HG03354 (cell line): ENCODE data around the gene BAIAP3.

Experiments
- ATAC-seq: cut with Tn5 transposase; IDR thresholded peaks from one replicate; pipeline ENCODE4 v1.9.1; 2021; ENCODE audit warnings: mild to moderate bottlenecking; ENCODE audit not compliant: unreplicated experiment, poor library complexity, severe bottlenecking

Gene BAIAP3

DNA sequence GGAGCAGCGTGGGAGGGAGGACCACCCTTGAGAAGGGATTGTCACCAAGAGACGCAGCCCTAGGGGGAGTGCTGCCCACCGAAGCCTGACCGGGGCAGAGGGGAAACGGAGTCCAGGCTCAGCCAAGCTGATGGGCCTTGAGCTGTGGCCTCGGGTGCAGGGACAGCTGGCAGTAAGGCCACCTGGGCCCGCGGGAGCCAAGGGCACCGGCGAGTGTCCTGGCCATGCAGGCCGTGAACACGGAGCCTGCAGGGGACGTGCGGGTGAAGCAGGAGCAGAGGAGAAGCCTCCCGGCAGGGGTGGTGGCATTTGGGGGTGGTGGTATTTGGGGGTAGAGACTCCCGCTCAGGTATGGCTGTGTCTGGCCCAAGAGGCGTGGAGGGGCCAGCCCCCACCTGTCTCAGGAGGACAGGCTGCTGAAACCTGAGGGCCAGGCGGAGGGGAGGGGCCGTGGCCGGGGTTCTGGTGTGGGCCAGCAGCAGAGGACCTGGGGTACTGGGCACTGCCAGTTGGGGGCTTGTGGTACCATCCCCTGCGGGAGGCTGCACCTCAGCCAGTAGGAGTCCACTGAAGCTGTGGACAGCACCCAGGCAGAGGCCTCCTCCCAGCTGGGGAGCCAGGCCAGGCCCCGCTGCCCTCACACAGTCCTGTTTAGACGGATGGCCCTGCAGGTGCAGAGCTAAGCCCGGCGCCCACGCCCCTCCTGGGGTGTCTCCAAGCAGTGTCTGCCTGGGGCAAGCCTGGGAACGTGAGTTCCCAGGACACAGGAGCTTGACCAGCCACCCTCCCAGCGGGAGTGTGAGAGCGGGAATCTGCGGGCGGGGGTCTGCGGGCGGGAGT is 22.8 kb downstream of the BAIAP3 start:
- no peak for ATAC-seq

DNA sequence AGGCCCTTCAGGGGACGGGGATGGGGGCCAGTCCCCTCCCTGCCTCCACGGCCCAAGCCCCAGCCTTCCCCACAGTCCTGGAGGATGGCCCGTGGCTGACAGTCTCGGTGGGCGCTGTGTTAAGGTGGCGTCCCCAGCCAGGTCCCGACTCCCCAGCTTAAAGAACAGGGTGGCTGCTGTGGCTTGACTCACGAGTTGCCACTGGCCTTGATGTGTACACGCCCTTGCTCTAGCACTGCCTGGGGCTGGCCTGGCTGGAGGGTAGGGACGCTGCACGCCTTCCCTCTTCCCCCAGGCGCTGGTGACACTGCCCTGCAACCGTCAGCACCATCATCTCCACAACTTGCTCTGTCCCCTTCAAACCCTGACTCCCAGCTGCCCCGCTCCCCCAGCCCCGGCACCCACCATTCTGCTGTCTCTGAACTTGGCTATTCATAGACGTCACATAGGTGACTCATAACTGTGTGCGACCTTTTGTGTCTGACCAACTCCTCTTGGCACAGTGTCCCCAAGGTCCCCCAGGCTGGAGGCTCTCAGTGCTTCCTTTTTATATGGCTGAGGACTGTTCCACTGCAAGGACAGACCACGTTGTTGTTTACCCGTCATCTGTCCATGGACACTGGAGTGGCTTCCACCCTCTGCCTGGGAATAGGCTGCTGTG is 24.6 kb downstream of the BAIAP3 start:
- no peak for ATAC-seq

DNA sequence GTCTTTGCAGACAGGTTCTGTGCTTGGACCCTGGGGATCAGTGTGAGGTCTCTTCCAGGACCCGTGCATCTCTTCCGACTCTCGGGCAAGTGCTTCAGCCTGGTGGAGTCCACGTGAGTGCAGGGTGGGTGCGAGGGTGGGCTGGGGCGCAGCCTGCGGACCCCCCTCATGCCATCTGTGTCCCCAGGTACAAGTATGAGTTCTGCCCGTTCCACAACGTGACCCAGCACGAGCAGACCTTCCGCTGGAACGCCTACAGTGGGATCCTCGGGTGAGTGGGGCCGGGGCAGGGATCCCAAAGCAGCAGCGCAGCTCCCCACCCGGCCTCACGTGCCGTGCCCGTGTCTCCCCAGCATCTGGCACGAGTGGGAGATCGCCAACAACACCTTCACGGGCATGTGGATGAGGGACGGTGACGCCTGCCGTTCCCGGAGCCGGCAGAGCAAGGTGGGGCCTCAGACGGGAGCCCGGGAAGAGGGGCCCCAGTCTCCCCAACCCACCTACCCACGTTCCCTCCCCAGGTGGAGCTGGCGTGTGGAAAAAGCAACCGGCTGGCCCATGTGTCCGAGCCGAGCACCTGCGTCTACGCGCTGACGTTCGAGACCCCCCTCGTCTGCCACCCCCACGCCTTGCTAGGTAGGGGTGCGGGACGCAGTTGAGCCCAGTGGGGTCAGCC is 28.4 kb downstream of the BAIAP3 start:
- no peak for ATAC-seq

DNA sequence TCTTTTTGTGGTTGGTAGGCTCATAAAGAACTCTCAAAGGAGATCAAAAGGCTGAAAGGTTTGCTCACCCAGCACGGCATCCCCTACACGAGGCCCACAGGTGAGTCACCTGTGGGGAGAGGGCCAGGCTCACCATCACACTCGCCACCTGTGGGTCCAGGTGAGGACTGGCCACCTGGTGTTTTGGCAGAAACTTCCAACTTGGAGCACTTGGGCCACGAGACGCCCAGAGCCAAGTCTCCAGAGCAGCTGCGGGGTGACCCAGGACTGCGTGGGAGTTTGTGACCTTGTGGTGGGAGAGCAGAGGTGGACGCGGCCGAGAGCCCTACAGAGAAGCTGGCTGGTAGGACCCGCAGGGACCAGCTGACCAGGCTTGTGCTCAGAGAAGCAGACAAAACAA is 29.4 kb downstream of the BAIAP3 start:
- no peak for ATAC-seq

DNA sequence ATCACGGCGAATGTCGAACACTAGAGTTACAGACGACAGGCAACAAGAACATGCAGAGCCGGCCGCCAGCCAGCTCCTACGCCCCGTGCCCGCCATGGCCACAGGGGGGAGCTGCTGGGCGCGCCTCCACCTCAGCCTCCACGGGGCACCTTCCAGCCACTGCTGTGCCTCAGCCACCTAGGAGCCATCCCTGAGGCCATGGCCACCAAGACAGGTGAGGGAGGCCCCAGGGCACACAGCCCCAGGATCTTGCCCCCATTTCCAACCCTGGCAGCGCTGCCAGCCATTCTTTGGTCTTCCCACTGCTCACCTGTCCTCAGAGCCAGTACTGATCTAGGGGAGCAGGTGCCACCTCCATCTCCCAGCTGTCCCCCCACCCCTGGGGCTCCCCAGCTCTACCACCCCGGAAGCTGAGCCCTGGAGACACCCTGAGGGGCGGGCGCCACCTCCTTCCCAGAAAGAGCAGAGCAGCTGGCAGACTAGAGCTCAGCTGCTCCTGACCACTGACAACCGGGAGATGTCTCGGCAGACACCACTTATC is 30.1 kb downstream of the BAIAP3 start:
- no peak for ATAC-seq

DNA sequence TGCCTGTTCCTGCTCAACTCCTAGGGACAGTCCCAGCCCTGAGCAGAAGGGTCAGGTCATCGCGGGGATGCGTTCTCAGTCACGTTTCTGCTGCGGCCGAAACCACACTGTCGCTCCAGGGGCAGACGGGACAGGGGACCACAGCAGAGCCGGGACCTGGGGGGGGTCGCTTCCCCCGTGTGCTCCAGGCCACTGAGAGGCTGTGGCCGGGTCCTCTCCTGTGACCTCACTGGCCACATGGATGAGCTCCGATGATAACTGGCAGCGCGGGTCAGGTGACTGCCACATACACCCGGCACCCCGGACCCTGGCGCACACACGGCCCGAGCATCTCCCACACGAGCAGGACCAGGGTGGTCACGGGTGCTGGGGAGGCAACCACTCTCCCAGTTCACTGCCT is 31.1 kb downstream of the BAIAP3 start:
- no peak for ATAC-seq

DNA sequence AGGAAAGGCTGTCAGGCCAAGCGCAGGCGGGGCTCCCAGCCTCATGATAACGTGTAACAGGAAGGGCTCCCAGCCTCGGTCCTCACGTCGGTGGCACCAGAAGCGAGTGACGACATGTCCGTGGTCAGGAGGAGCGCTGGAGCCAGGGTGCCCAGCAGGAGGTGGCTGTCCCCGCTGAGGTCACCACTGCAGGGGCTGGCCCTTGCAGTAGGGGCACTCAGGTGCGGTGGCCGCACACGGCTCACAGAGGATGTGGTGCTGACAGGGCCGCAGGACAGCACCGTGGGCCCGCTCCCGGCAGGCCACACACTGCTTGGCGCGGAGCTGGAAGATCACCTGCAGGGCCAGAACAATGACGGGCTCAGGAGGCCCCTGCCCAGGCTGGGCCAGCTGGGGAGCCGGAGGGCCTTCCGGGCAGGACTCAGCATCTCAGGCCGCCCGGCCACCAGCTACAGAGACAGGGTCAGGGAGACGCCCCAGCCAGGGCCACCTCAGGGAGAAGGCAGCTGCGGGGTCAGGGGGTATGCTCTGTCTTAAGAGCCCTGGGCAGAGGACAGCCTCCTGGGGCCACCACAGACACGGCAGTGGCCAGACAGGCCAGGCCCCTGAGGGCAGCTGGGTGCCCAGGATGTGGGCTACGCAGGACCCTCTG is 32.7 kb downstream of the BAIAP3 start:
- ATAC-seq = no peak

DNA sequence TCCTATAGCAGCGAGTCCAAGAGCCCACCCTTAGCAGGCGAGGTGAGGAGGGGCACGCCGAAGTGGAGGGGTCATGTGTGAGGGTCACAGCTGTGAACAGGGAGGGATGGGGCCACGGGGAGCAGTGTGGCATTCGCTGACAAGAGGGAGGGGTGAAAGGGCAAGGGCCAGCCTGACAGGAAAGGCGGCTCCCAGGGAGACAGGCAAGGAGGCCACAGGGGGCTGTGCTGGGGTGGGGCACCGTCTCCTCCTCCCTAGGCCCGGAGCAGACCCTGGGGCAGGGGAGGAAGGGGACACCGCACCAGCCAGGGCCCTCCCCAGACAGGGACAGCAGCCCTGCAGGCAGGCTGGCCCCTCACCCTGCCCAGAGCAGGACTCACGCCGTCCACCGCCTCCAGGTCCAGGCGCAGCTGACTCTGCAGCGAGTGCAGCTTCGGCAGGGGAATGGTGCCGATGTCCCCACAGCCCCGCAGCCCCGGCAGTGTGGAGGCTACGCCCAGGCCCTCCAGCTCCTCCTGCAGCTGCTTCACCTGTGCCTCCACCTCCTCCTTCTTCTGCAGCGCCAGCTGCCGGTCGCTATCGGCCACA is 33.4 kb downstream of the BAIAP3 start:
- no peak for ATAC-seq

DNA sequence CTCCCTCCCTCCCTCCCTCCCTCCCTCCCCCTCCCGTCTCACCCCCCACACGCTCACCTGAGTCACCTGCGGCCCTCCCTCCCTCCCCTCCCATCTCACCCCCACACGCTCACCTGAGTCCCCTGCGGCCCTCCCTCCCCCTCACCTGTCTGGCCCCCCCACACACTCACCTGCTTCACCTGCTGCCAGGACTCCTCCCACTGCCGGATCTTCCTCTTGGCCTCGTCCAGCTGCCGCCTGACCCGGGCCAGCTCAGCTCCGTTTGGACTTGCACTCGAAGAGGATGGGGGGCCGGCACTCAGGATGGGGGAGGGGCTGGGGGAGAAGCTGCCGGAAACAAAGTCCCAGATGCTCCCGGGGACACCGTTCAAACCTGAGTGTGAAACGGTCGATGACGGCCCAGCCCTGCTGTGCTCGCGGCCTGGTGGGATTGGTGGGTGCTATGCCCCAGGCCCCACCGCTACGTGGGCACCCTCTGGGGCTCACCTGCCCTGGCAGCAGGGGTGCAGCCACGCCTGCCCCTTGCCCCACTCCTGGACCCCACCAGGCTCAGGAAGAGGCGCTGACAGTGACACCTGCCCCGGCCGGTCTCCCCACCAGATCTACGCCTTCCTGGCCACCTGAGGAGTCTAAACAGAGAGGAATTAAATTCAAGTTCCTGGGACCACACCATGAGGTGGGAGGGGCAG is 34.2 kb downstream of the BAIAP3 start:
- ATAC-seq = no peak

DNA sequence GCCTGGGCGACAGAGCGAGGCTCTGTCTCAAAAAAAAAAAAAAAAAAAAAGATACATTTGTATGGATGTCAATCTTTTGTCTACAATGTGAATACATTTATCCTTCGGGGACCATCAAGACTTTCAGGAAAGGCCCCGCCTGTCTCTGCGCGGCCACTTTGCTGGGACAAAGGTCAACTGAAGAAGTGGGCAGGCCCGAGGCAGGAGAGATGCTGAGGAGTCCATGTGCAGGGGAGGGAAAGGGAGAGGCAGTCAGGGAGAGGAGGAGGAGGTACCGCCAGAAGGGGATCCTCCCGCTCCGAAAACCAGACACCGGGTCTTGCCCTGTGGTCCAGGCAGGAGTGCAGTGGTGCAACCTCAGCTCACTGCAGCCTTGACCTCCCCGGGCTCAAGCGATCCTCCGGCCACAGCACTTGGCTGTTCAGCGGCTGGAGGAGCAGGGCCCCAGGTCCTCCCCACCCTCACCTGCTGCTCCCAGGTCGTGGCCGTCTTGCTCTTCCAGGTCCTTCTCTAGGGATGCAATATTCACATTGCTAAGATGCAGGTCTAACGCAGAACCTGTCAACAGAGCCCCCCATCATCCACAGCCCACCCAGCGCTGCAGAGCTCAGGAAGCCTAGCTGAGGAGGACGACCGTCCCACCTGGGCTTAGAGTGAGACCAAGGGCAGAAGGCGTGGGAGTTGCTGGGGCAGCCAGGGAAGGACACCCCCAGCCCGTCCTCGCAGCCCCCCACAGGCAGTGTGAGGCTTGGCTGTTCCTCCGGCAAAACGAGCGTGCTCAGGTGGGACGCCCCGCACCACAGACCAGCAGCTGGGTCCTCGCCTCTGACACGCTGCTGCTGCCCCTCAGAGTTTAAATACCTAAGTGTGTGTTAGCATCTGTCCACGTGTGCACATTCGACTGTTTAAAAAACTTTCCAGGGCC is 37.9 kb downstream of the BAIAP3 start:
- no peak for ATAC-seq

DNA sequence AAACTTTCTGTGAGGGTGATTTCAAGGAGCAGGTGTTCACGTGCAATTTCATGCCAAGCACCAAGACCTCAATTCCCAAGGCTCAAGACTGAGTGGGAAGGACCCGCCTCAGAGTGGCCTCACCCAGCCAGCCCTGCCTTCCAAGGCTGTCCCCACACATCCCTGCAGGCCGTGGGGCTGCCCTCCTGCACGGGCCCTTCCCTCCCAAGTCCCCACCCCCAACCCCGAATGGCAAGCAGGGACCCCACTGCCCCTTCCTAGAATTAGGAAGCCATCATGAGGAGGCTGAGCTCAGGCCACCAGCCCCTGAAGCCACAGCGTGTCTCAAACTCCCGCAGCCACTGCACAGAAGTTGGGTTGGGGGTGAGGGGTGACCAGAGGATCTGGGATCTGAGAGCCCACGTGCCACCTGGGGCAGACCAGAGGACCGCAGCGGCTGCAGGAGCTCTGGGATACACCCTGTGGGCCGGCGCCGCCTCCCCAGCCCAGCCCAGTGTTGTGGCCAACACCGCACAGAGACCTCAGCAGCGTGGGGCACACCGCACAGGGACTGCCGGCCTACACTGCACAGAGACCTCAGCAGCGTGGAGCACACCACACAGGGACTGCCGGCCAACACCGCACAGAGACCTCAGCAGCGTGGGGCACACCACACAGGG is 39.0 kb downstream of the BAIAP3 start:
- no peak for ATAC-seq

DNA sequence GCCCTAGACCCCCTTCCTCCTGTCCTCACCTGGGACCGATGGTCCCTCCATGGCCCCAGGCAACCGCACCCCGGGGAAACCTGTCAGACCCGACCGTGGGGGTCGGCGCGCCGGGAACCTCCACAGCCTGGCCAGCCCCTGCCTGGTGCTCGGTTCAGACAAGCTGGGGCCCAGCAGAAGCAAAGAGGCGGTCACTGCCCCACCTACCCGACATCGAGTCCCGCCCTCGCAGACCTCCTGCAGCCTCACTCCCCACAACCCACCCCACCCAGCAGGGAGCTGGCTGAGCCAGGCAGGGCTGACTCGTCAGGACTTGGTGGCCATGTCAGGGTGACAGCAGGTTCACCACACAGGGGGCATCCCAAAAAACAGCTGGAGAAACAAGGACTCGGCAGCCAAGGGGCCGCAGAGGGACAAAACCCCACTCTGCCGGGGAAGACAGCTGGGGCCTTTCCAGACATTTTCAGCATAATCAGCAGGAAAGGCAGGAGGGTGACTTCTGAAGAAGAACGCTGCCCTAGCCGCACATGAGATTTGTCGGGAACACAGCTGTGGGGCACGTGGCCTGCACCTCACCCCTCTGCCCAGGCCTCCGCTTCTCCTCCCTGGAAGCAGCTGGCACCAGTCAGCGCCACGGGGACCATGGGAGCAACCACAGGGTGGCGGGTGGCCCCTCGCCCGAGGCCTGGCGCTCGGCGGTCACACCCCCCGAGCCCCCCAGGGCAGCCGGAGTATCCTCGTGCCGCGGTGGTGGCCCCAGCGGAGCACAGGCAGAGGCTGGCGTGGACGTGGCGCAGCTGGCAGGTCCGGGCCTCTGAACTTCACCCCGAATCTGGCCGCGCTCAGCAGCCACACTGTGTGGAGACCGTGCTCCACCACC is 41.2 kb downstream of the BAIAP3 start:
- ATAC-seq = no peak

DNA sequence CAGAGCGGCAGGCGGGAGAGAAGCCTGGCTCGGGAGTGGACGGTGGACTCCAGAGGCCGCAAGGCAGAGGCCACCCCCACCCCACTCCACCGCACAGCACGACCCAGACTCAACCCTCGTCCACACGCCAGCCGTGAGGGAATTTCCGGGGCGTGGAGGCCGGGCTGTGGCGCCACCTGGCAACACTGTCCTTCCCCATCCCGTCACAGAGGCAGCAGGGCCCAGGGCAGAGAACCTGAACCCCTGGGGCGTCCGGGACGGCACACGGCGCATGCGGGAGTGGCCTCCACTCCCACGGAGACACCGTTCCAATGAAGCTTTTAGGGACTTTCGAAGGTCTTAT is 41.8 kb downstream of the BAIAP3 start:
- no peak for ATAC-seq

DNA sequence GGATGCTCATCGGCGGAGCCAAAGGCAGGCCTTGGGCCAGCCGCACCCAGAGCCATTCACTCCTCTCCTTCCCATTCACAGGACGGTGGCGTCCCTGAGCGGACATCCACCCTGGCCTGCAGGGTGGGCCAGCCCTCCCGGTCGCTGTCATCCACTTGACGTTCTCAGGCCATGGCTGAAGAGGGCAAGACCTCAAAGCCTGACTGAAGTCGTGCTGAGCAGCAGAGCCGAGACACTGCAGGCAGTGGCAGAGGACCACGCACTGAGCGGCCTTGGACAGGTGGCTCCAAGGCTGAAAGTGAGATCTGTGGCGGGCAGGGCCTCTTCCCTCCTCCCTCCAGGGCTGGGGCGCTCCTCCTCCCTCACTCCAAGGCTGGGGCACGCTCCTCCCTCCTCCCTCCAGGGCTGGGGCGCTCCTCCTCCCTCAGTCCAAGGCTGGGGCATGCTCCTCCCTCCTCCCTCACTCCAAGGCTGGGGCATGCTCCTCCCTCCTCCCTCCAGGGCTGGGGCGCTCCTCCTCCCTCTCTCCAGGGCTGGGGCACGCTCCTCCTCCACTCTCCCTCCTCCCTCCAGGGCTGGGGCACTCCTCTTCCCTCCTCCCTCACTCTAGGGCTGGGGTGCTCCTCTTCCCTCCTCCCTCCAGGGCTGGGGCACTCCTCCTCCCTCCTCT is 42.4 kb downstream of the BAIAP3 start:
- ATAC-seq = no peak

DNA sequence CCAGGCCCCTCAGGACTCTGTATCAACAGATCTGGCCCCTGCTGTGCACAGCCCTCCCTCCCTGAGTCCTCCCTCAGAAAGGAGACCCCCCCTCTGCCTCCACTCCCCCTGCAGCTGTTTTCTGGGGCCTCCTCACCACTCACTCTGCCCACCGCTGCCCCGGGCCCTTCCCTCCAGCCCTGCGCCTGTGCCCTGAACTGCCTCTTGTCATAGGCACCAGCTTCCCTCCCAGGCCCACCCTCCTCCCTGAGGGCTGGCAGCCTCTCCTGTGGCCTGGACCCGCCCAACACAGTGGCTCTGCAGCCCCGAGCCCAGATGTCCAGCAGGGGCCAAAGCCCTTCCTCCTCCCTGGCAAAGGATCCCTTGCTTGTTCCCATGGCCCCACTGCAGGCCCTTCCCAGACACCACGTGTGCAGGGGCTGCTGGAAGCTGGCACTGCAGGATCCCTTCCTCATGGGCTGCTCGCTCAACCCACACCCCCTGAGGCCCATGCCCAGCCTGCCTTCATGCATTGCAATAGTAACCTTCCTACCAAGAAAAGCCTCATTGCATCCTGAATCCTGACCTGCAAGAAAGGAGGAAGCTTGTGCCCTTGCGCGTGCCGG is 44.1 kb downstream of the BAIAP3 start:
- ATAC-seq = no peak
